ENCODE results near the gene LGALS9C.
"Not testable (repeated sequence)": the region's sequence is repeated elsewhere in the genome, so short reads cannot be mapped to it uniquely, and the experiment has no call there.

The LGALS9C gene

GRCh38 chr17:18478977-18479595 lies 2.5 kb downstream of the LGALS9C start:
- not testable (repeated sequence) for DNase-seq (ENCODE audit: low read depth)

DNA sequence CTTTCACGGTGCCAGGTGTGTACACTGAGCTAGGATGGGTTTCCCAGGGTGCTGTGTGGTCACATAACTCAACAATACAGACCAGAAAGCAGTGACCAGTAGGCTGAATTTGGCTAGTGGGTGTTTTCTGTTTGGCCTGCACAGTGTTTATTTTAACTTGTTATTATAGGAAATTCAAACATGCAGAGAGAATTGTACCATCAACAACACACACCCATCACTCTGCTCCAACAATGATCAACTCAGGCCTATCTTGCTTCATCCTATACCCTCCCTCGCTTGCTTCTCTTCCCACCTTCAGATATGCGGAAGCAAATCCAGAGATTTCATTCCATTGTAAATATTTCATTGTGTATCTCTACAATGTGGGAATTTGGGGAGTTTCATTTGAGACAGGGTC lies 5.2 kb downstream of the LGALS9C start:
- DNase-seq (ENCODE audit: low read depth) = not testable (repeated sequence)

- not testable (repeated sequence) for DNase-seq (ENCODE audit: low read depth)
Observed at GRCh38 chr17:18485936-18486464, 9.4 kb downstream of the LGALS9C start.

GRCh38 chr17:18487633-18488032 lies 11.0 kb downstream of the LGALS9C start:
- not testable (repeated sequence) for DNase-seq (ENCODE audit: low read depth)

DNA sequence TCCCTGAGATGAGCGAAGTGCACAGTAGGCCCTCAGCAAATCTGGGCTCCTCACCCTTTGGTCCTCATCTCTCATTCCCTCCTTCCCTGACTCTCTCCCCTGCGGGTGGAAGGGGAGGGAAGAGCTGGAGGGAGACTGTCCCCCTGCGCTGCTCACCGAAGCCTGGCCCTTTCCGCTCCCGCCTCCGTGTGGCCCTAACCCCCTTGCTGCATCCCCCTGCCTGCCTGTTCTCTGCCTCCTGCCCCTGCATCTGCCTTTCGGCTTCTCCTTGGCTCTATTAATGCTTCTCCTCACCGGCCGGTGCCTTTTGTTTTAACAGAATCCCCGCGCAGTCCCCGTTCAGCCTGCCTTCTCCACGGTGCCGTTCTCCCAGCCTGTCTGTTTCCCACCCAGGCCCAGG lies 12.0 kb downstream of the LGALS9C start:
- DNase-seq (ENCODE audit: low read depth) = not testable (repeated sequence)

DNA sequence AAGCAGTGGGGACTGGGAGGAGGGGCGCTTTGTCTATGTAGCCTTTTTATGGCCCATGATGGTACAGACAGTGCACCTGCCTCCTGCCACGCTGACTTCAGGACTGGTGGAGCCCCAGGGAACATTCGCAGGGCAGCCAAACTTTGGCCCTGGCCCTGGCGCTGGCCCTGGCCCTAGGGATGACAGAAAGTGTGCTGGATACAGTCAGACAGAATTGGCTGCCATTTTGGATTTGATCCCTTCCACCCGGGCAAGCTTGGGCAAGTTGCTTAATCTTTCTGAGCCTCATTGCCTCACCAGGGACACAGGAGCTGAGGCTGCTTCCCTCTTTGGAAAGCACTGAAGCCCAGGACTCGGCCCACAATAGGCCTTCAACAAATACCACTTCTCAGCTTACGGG lies 13.4 kb downstream of the LGALS9C start:
- not testable (repeated sequence) for DNase-seq (ENCODE audit: low read depth)

DNA sequence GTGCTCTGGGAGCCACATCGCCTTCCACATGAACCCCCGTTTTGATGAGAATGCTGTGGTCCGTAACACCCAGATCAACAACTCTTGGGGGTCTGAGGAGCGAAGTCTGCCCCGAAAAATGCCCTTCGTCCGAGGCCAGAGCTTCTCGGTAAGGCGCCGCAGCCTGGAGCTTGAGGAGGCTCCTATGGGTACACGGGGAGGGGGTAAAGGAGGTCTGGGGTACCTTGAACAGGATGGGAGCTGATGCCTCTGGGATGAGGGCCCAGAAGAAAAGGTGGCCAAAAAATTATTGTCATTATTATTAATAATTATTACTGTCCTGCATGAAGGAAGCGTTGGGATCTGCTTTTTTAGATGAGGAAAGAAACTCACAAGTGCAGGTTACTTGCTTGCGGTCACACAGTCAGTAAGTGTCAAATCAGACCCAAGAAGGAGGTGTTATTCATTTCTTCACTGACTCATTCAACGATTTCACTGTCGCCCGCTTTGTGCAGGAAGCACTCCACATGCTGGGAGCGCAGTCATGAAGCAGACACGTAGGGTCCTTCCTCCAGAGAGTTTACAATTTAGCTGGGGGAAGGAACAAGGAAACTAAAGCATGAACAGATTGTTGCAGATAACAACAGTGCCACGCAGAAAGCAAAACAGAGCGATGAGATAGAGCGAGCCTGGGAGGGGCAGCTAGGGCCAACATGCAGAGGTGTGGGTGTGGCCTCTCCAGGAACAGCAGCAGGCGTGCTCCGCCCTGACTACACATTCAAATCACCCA lies 16.3 kb downstream of the LGALS9C start:
- DNase-seq (ENCODE audit: low read depth) = not testable (repeated sequence)

GRCh38 chr17:18494250-18494768 lies 17.7 kb downstream of the LGALS9C start:
- not testable (repeated sequence) for DNase-seq (ENCODE audit: low read depth)

DNA sequence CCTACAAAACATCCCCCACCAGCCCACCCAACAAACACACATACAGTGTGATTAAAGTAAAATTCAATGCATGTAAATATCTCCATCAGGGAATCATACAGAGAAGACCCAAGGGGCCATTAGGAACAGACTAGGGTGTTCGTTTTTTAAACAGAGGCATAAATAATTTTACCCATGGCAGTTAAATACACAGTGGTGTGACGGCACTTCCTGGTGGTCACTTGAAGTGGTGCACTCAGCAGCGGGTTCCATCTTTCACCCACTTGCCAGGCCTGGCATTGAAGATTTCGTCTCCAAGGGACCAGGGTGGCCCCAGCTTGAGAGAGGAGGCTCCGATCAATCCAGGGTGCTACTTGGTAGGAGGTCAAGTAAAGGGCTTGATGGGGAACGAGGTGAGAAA lies 20.5 kb downstream of the LGALS9C start:
- not testable (repeated sequence) for DNase-seq (ENCODE audit: low read depth)

GRCh38 chr17:18499100-18499499 lies 22.5 kb downstream of the LGALS9C start:
- DNase-seq (ENCODE audit: low read depth) = not testable (repeated sequence)

- not testable (repeated sequence) for DNase-seq (ENCODE audit: low read depth)
Observed at GRCh38 chr17:18499756-18500155, 23.2 kb downstream of the LGALS9C start.

- DNase-seq (ENCODE audit: low read depth) = not testable (repeated sequence)
Observed at GRCh38 chr17:18500281-18500680, 23.7 kb downstream of the LGALS9C start.

DNA sequence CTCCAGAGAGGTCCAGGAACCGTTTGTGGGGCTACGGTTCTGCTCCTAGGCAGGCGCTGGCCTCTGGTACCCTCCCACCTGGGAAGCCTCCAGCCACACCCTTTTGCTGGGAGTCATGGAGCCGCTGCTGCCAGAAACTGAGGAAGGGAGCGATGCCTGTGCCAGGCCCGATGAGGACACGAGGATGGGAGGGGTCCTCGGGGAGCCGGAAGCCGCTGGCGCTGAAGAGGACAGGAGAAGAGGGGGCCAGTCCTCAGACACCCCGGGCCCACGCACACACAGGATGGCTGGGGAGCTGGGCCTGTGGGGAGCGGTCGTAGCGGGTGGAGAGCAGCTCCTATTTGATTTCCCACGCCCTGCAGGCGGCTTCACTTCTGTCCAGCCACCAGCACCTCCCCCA lies 24.2 kb downstream of the LGALS9C start:
- not testable (repeated sequence) for DNase-seq (ENCODE audit: low read depth)

DNA sequence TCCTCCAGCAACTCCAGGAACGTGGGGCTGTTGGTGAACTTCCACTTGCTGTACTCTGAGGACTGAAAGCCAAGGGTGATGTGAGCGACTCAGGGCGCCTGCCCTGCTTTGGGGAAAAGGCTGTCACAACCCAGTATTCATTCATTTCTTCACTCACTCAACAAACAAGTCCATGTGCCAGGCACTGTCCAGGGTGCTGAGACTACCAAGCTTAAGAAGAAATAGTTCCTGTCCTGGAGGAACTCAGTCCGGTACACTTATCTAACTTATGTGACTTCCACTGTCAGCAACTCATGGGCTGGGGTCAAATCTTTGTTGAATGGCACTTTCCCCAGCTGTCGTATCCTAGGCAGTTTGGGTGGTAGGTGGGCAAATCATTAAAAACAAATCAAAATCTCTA lies 26.6 kb downstream of the LGALS9C start:
- DNase-seq (ENCODE audit: low read depth) = not testable (repeated sequence)

- not testable (repeated sequence) for DNase-seq (ENCODE audit: low read depth)
Observed at GRCh38 chr17:18507729-18508128, 31.1 kb downstream of the LGALS9C start.

DNA sequence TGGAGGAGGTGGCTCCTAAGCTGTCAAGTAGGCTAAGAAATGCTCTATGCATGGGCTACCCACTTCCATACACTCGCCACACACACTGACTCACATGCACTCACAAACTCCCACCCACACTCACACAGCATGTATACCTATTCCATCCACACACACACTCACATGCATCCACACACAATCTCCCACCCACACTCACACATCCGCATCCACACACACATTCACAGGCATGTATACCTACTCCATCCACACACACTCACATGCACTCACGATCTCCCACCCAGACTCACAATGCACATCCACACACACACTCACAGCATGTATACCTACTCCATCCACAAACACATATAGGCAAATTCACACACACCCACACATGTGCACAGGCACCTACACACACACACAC lies 32.1 kb downstream of the LGALS9C start:
- not testable (repeated sequence) for DNase-seq (ENCODE audit: low read depth)

- not testable (repeated sequence) for DNase-seq (ENCODE audit: low read depth)
Observed at GRCh38 chr17:18521100-18521499, 44.5 kb downstream of the LGALS9C start.

GRCh38 chr17:18525015-18525414 lies 48.4 kb downstream of the LGALS9C start:
- DNase-seq (ENCODE audit: low read depth) = not testable (repeated sequence)

DNA sequence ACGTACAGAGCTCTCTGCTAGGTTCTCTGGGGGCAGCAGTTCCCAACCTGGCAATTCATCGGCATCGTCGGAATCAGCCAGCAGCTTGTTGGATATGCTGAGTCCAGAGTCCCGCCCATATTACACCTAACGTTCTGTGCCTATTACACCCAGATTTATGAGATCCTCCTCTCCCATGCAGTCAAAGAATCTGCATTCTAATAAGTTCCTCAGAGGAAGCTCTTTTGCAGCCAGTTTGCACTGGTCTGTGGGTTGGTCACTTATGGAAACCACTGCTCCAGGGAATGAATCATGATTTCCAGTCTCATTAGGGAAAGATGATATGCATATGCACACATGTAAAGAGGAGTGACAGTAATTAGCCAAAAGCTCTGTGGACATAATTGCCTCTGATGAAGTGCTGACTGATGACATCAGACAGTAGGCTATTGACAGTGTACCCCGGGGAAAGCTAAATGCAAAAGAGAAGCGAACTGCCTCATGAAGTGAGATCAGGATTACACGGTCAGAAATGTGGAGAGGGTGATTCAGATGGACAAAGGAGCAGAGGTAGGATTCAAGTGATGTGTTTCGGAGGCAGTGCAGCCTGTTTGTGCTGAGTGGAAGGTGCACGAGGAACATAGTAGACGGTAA lies 49.7 kb downstream of the LGALS9C start:
- DNase-seq (ENCODE audit: low read depth) = not testable (repeated sequence)

GRCh38 chr17:18527354-18527753 lies 50.8 kb downstream of the LGALS9C start:
- not testable (repeated sequence) for DNase-seq (ENCODE audit: low read depth)

DNA sequence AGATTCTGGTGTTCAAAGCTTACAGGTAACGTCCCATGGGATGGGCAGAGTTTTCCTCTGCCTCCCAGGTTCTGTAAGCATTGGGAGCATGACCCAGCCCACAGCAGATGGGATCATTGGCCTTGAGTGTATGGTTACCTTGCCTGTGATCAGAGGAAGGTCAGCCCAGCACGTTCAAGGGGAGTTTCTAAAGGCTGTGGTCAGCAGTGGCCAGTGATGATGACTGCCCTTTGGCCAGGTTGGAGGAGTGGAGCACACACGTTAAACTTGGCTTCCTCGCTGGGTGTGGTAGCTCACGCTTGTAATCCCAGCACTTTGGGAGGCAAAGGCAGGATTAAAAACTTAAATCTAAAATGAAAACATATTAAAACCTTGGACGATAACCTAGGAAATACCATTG lies 51.8 kb downstream of the LGALS9C start:
- DNase-seq (ENCODE audit: low read depth) = not testable (repeated sequence)

GRCh38 chr17:18528899-18529500 lies 52.4 kb downstream of the LGALS9C start:
- not testable (repeated sequence) for DNase-seq (ENCODE audit: low read depth)
